GM19324 (cell line): ENCODE measurements around the gene RBBP6.

Experiments
- ATAC-seq: cut with Tn5 transposase; IDR thresholded peaks from one replicate; pipeline ENCODE4 v1.9.1; 2021; ENCODE audit warnings: mild to moderate bottlenecking, moderate library complexity; ENCODE audit not compliant: unreplicated experiment, low FRiP score

RBBP6 gene

GRCh38 chr16:24524855-24525677 lies 14.3 kb upstream of the RBBP6 start:
- ATAC-seq = no peak

DNA sequence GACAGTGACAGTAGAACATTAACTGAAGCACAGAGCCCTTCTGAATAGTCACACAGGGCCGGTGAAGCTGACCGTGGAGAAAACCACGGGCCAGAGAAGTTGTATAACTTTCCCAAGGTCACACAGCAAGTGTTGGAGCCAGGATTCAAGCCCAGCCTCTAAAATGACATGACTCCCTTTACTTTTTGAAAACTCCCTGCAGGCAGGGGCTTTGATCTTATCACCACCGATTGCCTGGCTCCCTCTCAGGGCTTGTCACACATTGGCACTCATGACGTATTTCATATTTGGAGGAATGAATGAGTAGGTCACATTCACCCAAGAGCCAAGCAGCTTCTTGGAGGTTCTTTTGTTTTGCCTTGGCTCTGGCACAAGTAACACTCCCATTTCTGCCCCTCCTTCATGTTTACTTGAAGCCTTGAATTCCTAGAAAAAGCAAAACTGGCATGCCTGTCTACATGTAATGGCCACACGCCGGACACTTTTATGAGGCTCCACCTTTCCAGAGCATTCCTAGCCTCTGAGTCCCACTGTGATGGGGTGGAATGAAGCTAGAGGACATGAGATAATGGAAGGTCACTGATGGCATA lies 13.3 kb upstream of the RBBP6 start:
- no peak for ATAC-seq

DNA sequence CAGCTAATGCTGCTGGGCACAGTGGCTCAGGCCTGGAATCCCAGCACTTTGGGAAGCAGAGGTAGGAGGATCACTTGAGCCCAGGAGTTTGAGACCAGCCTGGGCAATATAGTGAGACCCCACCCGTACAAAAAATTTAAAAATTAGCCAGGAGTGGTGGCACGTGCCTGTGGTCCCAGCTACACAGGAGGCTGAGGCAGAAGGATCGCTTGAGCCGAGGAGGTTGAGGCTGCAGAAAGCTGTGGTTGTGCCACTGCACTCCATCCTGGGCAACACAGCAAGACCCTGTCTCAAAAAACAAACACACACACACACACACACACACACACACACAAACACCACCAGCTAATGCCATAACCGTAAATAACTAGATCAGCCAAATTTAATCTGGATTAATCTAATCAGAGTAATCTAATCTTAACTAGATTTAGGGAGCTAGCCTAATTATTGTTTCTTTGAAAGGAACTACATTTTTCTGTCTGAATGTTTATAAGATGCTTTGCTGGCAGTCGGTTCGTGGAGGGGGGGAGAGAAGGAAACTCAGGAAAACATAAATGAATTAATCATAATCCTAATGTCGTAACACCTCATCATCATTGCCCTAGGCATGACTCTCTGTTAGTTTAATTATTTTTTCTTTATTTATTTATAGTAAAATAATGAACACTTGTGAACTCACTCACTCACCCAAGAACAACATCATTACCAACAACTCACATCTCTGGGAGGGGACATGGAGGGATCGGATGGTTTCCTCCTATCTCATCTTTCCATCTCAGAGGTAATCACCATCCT lies 12.5 kb upstream of the RBBP6 start:
- ATAC-seq = no peak

GRCh38 chr16:24531166-24531565 lies 8.2 kb upstream of the RBBP6 start:
- no peak for ATAC-seq

GRCh38 chr16:24534620-24535019 lies 4.7 kb upstream of the RBBP6 start:
- no peak for ATAC-seq

- ATAC-seq = no peak
Measured at GRCh38 chr16:24535827-24536226, 3.5 kb upstream of the RBBP6 start.

DNA sequence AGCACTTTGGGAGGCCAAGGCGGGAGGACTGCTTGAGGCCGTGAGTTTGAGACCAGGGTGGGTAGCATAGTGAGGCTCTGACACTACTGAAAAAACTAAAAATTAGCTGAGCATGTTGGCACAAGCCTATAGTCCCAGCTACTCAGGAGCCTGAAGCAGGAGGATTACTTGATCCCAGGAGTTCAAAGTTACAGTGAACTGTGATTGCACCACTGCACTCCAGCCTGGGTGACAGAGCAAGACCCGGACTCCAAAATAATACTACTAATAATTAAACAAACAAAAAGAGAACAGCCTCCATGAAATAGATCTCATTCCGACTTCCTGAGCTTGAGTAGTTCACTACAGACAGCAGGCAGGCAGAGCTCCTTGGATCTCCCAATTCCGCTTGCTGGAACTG lies 2.7 kb upstream of the RBBP6 start:
- ATAC-seq = no peak

DNA sequence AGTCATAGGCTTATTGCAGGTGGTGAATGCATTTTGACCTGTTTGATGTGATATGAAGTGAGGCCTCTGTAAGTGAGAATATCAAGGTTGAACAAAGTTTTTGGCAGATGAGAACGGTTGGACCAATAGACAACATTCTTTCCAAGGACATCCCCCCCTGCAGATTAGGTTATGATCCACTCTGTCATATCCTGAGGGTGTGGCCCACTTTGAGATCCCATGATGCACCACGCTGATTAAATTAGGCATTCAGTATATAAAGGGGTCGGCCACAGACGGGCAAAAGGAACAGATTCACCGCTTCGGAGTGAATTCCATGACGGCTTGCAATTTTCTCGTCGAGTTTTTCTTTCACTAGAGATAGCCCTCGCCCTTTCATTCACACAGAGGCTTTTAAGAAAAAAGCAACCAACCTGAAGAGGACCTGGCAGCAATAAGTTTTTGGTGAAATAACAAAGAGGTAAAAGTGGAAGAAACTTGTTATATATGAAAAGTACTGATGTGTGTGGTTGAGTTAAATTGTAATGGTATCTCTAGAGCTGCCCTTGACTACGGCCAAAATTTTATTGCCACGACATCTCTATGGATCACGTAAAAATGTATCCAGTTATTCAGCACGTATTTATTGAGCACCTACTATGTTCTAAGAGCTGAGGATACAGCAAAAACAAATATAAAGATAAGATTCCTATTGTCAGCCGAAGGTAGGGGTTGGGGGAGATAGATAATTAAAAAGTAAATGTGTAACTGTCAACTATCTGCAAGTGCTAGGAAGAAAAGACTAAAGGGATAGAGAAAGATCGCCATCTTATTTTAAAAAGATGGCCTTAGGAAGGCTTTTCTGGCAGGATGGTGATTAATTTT lies 1.7 kb upstream of the RBBP6 start:
- ATAC-seq = no peak

DNA sequence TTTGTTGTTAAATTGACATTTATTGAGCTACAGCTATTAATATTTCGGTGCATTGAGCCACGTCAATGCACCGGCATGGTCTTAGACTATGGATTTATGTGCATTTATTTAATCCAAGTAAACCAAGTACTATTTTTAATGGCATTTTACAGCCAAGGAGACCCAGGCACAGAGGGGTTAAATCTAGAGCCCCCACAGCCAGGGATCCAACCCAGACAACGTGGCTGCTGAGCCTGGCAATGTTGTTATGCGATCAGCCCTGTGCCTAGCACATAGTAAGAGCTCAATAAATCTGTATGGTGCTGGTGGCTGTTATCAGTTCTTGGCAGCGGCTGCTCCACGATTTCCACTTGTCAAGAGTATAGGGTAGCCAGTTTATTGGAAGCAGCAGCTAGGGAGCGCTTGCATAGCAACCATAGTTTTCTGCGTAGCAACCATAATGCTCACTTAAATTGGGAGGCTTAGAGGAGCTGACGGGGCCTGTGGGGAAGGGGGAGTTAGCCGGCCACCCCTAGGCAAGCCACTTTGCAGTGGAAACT lies 541 bp upstream of the RBBP6 start:
- no peak for ATAC-seq

DNA sequence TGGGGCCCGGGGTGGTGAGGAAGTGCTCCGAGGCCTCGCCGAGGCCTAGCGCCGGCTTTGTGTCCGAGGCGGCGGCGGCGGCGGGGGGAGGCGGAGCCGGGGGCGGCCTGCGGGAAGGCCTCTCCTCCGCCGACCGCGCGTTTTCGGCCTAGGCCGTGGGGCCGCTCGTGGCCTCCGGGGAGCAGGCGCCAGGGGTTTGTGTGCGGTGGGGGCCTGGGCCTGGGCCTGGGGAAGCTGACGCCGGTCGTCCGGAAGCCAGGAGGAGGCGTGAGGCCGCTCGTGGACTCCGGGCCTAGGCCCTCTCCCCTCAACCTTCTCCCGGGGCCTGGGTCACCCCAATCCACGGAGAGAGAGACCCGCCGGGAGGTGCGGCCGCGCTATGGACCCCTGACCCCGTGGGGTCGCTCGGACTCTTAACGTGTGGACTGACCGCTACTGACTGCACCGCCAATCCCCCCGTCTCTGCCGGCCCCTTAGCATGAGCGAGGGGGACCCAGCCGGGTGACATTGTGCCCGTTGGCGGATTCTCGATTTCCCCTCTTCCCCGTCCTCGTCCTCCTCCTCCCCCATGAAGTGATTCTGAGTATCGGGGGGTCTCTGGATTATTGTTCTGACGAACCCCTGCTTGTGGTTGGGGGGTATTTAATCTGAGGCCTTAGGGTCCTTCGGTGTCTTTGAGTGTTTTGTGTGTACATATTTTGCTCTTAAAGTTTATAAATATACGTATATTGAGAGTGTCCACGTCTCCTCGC lies 660 bp downstream of the RBBP6 start:
- peak; percentile 42 for ATAC-seq

DNA sequence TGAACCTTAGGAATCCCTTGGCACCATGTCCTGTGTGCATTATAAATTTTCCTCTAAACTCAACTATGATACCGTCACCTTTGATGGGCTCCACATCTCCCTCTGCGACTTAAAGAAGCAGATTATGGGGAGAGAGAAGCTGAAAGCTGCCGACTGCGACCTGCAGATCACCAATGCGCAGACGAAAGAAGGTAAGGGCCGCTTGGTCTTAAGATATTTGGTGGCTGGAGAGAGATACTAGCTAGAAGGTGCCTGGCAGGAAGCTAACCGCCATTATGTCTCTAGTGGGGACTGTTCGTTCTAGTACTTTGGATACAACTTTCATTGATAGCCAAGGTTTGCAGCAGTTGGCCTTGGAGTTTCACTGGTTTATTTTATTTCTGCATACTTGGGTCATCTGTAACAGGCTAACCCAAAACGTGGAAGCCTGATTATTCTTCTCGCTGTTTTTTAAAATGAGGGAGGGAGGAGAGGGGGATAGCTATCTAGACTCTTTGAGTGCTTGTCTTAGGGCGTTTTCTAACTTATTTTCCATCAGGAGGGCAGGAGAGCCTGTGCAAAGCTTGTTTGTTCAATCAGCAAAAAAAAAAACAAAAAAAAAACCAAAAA lies 1.3 kb downstream of the RBBP6 start:
- no peak for ATAC-seq

DNA sequence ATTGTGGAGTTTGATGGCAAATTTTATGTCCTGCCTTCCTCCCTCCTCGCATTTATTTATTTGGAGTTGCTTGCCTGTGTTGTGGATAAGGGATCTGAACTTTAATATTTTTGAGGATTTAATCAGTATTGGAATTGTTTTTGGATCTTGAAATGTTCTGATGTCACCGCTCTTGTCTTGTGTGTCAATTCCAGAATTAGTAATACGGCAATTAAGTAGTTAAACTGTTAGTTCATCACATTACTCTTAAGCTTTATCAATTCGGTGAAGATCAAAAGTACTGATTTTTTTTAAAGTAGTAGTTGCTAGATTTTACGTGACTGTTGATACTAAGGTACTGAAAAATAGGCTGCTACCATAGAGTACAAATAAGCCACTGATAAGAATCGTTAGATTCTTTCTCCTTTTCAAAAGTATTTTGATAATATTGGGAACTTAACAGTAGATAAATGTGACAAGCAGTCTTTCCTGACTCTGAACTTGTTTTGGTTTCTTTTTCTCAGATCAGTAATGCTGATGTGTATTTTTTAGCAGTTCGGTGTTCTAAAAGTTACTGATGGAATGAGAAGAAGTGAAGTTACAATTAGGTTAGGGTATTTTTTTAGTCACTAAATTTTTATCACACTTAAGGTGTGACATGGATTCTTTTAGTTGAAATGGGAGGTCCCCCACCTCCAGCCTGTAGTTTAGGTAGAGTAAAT lies 2.0 kb downstream of the RBBP6 start:
- no peak for ATAC-seq

GRCh38 chr16:24543949-24544348 lies 4.6 kb downstream of the RBBP6 start:
- no peak for ATAC-seq

- ATAC-seq = no peak
Measured at GRCh38 chr16:24544640-24545039, 5.3 kb downstream of the RBBP6 start.

DNA sequence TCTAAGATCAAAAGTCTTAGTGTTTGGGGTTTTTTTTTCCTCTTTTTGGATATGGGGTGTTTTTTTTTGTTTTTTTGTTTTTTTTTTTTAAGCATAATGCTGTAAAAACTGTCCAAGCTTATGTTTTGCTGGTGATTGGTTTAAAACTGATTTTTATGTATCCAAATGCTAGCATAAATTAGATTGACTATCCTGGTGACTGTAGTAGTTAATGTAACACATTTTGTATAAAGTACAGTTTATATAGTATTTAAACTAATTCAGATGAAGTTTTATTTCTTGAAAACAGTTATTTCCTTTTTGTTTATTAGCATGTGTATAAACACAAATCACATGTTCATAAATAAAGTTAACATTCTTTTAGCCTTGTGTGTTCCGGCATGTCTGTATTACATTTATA lies 10.9 kb downstream of the RBBP6 start:
- ATAC-seq = no peak

DNA sequence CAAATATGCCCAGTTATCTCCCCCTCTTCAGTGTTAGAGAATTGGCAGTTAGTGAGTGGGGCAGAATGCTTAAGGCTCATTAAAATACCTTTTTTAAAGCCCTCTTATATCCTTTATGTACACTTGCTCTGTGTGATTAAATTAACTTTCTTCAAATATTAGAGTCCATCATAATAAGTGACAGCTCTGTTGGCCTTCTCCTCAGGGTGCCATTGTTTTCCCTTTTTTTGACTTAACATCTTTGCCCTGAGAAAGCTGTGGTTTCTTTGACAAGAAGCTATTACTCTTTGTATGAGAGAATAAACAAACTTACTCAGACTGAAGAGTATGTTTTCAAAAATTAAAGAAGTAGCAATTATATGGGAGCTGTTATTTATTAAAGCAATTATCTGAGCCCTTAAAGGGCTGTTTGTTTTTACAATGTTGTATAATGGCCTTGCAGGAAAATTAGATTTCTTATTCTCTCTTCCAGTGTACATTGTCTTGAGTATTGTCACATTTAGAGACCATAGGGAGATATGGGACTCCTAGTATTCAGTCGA lies 13.4 kb downstream of the RBBP6 start:
- no peak for ATAC-seq

GRCh38 chr16:24553983-24554382 lies 14.6 kb downstream of the RBBP6 start:
- no peak for ATAC-seq

GRCh38 chr16:24555346-24555872 lies 16.0 kb downstream of the RBBP6 start:
- no peak for ATAC-seq
